Type B pancreatic cell (in vitro differentiated cells): ENCODE results near the gene SPTSSB. TPM values are rescaled to one million over a fixed set of nuclear protein-coding genes. Genes with fewer than 3 reads are reported as not detected.

ENCODE experiments used
- DNase-seq: peaks from one replicate; pipeline ENCODE4 v3.0.0; 2021; ENCODE audit warnings: mixed read lengths; ENCODE audit not compliant: unreplicated experiment; ENCODE audit errors: extremely low spot score
- H3K27ac Mint-ChIP-seq: 2 replicates; pipeline ENCODE4 v1.8.0; 2021; ENCODE audit warnings: mild to moderate bottlenecking, mixed read lengths
- H3K27me3 Mint-ChIP-seq: 2 replicates; pipeline ENCODE4 v1.8.0; 2021; ENCODE audit warnings: mixed read lengths
- H3K36me3 Mint-ChIP-seq: 2 replicates; pipeline ENCODE4 v1.8.0; 2021; ENCODE audit warnings: mixed read lengths
- H3K4me1 Mint-ChIP-seq: one replicate; pipeline ENCODE4 v1.8.0; 2021; ENCODE audit warnings: mixed read lengths; ENCODE audit not compliant: unreplicated experiment
- H3K4me3 Mint-ChIP-seq: 2 replicates; pipeline ENCODE4 v1.8.0; 2021; ENCODE audit warnings: mild to moderate bottlenecking, mixed read lengths
- H3K9me3 Mint-ChIP-seq: 2 replicates; pipeline ENCODE4 v1.8.0; 2021; ENCODE audit warnings: mixed read lengths
- CTCF ChIP-seq: fragments of 200-600 bp; sonication (generic); conservative IDR thresholded peaks from 2 replicates; pipeline ENCODE4 v1.5.0; 2021; ENCODE audit warnings: antibody characterized with exemption, mild to moderate bottlenecking
- total RNA-seq: library from RNA; stranded (reverse); gene quantifications from 2 replicates; pipeline ENCODE4 v1.2.1, GENCODE V29; 2021; ENCODE audit warnings: low replicate concordance

The SPTSSB gene
- total RNA-seq, 1 donor from 2014 or later: 28.8 TPM

- no peak overlapping the region for H3K27ac Mint-ChIP-seq
- no peak for DNase-seq
Observed at GRCh38 chr3:161295325-161295724, 76.0 kb downstream of the SPTSSB start.

More at GRCh38 chr3:161295325-161295724, 76.0 kb downstream of the SPTSSB start:
- no peaks in the 10 kb centered on the region for H3K4me1 Mint-ChIP-seq
- no peaks in the 10 kb centered on the region for H3K27me3 Mint-ChIP-seq
- peaks cover 13% of the 10 kb centered on the region for H3K9me3 Mint-ChIP-seq
- TF ChIP-seq CTCF: no peak
- peaks cover 10% of the 10 kb centered on the region for H3K36me3 Mint-ChIP-seq
- no peak overlapping the region for H3K4me3 Mint-ChIP-seq

Other genes starting within 250 kb of the SPTSSB start
- gene NMD3, start 150.2 kb downstream of the SPTSSB start, total RNA-seq: 53.9 and 64.0 TPM in 2 replicates
- gene OTOL1, start 125.3 kb upstream of the SPTSSB start, total RNA-seq: 1.2 TPM in 1 of 2 replicates, not detected in the other